ENCODE results near the gene SH3BP4.

GRCh38 chr2:234969306-234970098 is 17.7 kb downstream of the SH3BP4 start:
- TF ChIP-seq ZBTB33 (IDR thresholded peaks at IDR 0.05) (no peak), TAF1 (conservative IDR thresholded peaks at IDR 0.05) (no peak), CTCF (IDR thresholded peaks at IDR 0.05; ENCODE audit: low read depth, low read length, missing input control) (no peak), ATF3 (IDR thresholded peaks at IDR 0.05) (no peak), NR2F2 (IDR thresholded peaks at IDR 0.05) (no peak), MAX (IDR thresholded peaks at IDR 0.05) (no peak), REST (IDR thresholded peaks at IDR 0.05) (no peak), SP1 (IDR thresholded peaks at IDR 0.05) (no peak), RAD21 (IDR thresholded peaks at IDR 0.05) (no peak), YY1 (IDR thresholded peaks at IDR 0.05) (no peak), JUND (IDR thresholded peaks at IDR 0.05) (no peak)
